ENCODE measurements around the gene MKRN3. TPM values are rescaled to one million over a fixed set of nuclear protein-coding genes. Genes with fewer than 3 reads are reported as not detected.

The MKRN3 gene
- total RNA-seq, 2 experiments from 2014 or later: 1.3 to 1.6 TPM

DNA sequence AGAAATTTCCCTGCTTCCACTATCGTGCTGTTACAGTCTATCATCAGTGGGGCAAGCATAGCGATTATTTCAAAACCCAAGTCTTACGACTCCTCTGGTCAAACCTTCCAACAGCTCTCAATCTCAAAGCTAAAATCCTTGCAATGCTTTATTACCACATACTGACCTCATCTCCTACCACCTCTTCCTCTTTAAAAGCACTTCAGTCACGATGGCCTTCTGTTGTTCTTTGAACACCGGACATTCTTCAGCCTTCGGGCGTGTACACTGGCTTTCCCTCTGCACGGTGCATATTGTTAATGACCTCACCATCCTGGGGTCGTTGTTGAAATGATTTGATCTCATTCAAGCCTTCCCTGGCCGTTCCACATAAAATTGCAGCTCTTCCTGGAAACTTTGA is 51.1 kb downstream of the MKRN3 start:
- intact Hi-C loops (cut with micrococcal nuclease): no loop called here
- Mint-ChIP-seq H3K4me3 (no peak overlapping the region), H3K4me1 (ENCODE audit: low read depth) (no peaks in the 10 kb centered on the region), H3K9me3 (peaks cover 6% of the 10 kb centered on the region), H3K27me3 (no peaks in the 10 kb centered on the region), H3K36me3 (ENCODE audit: low read depth) (no peaks in the 10 kb centered on the region), H3K27ac (no peak overlapping the region)
- POLR2A ChIA-PET: no interaction called here
- TF ChIP-seq, protein P1, sequence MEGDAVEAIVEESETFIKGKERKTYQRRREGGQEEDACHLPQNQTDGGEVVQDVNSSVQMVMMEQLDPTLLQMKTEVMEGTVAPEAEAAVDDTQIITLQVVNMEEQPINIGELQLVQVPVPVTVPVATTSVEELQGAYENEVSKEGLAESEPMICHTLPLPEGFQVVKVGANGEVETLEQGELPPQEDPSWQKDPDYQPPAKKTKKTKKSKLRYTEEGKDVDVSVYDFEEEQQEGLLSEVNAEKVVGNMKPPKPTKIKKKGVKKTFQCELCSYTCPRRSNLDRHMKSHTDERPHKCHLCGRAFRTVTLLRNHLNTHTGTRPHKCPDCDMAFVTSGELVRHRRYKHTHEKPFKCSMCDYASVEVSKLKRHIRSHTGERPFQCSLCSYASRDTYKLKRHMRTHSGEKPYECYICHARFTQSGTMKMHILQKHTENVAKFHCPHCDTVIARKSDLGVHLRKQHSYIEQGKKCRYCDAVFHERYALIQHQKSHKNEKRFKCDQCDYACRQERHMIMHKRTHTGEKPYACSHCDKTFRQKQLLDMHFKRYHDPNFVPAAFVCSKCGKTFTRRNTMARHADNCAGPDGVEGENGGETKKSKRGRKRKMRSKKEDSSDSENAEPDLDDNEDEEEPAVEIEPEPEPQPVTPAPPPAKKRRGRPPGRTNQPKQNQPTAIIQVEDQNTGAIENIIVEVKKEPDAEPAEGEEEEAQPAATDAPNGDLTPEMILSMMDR (IDR thresholded peaks at IDR 0.05): no peak
- no peak for DNase-seq
- CTCF ChIA-PET: no interaction called here
- ATAC-seq: no peak

Small RNAs within 50 kb of the gene (microRNA-seq; reads per million reads assigned to microRNA genes)
- not detected for gene MIR4508 (ENCODE audit: borderline microRNAs expressed, borderline replicate concordance)

Other genes with a start within 250 kb of the MKRN3 start
- gene GOLGA6L26, start 231.5 kb upstream of the MKRN3 start, total RNA-seq: not detected
- gene GOLGA8S, start 210.9 kb upstream of the MKRN3 start, total RNA-seq: under 1 TPM; 0.13 to 0.16 TPM
- not detected for gene GOLGA6L2, start 118.4 kb upstream of the MKRN3 start, total RNA-seq
- not detected for gene MAGEL2, start 82.2 kb downstream of the MKRN3 start, total RNA-seq
- 1 to 10 TPM; 2.6 to 3.0 TPM for gene NDN, start 121.6 kb downstream of the MKRN3 start, total RNA-seq

Data from activated CD8-positive, alpha-beta T cell treated with anti-CD3 and anti-CD28 coated beads for 36 hours (primary cell).